Measurements from ENCODE around the gene SGTA. TPM values are rescaled to one million over a fixed set of nuclear protein-coding genes. Genes with fewer than 3 reads are reported as not detected.

Gene SGTA
- total and polyA plus RNA-seq, 2 of the 13 experiments (the other 11 are each of a cell fraction or from before 2014, with no cell fraction given) = 43.9 to 47.4 TPM

GRCh38 chr19:2775556-2776430 is 7.3 kb downstream of the SGTA start (continued):
- TF ChIP-seq SIN3B (IDR thresholded peaks at IDR 0.05; ENCODE audit: low read length) (no peak), SNAPC5 (CRISPR knock-in tag; IDR thresholded peaks at IDR 0.05; ENCODE audit: borderline replicate concordance) (no peak), E2F2 (CRISPR knock-in tag; IDR thresholded peaks at IDR 0.05; ENCODE audit: borderline replicate concordance) (no peak), ZBTB10 (CRISPR knock-in tag; IDR thresholded peaks at IDR 0.05; ENCODE audit: borderline replicate concordance) (no peak), ISX (CRISPR knock-in tag; conservative IDR thresholded peaks at IDR 0.05) (no peak), GTF3A (CRISPR knock-in tag; conservative IDR thresholded peaks at IDR 0.05) (no peak), HMGA1 (CRISPR knock-in tag; conservative IDR thresholded peaks at IDR 0.05) (no peak), BCLAF1 (IDR thresholded peaks at IDR 0.05) (no peak), ZNF430 (CRISPR knock-in tag; IDR thresholded peaks at IDR 0.05) (no peak; the same call in 1 of the 2 replicates), RNF2 (conservative IDR thresholded peaks at IDR 0.05; ENCODE audit: low read depth) (no peak), ZBTB39 (CRISPR knock-in tag; IDR thresholded peaks at IDR 0.05) (no peak), NR2F2 (IDR thresholded peaks at IDR 0.05; ENCODE audit: borderline replicate concordance, low read depth) (no peak), AHDC1 (CRISPR knock-in tag; IDR thresholded peaks at IDR 0.05; ENCODE audit: borderline replicate concordance) (no peak)

All from HepG2 (cell line).